Glutamatergic neuron (in vitro differentiated cells): Measurements from ENCODE around the gene KIAA1614. TPM values are rescaled to one million over a fixed set of nuclear protein-coding genes. Genes with fewer than 3 reads are reported as not detected.

Experiments
- DNase-seq: peaks from one replicate; pipeline ENCODE4 v3.0.0; 2022
- H3K27ac Mint-ChIP-seq: one replicate; pipeline ENCODE4 v1.8.0; 2020; ENCODE audit warnings: mild to moderate bottlenecking, mixed read lengths, inconsistent platforms; ENCODE audit not compliant: unreplicated experiment
- H3K27me3 Mint-ChIP-seq: one replicate; pipeline ENCODE4 v1.8.0; 2020; ENCODE audit warnings: mild to moderate bottlenecking, moderate library complexity, mixed read lengths, inconsistent platforms; ENCODE audit not compliant: unreplicated experiment
- H3K36me3 Mint-ChIP-seq: one replicate; pipeline ENCODE4 v1.8.0; 2020; ENCODE audit warnings: mild to moderate bottlenecking, mixed read lengths, inconsistent platforms; ENCODE audit not compliant: unreplicated experiment
- H3K4me1 Mint-ChIP-seq: one replicate; pipeline ENCODE4 v1.8.0; 2020; ENCODE audit warnings: mild to moderate bottlenecking, low read depth, mixed read lengths, inconsistent platforms; ENCODE audit not compliant: unreplicated experiment
- H3K4me3 Mint-ChIP-seq: one replicate; pipeline ENCODE4 v1.8.0; 2020; ENCODE audit warnings: mild to moderate bottlenecking, mixed read lengths, inconsistent platforms; ENCODE audit not compliant: unreplicated experiment
- H3K9me3 Mint-ChIP-seq: one replicate; pipeline ENCODE4 v1.8.0; 2020; ENCODE audit warnings: mild to moderate bottlenecking, moderate library complexity, mixed read lengths, inconsistent platforms; ENCODE audit not compliant: unreplicated experiment
- total RNA-seq: library from RNA; stranded (reverse); fragmentation: NEBNext Ultra II Directional; extraction: Animal tissue kit (Norgen Biotek cat#: 25700); gene quantifications from one replicate; pipeline ENCODE4 v1.2.1, GENCODE V29; 2021; ENCODE audit not compliant: unreplicated experiment
- TF ChIP-seq, protein P1 (sequence below): fragments of 200-600 bp; sonication (generic); IDR thresholded peaks from one replicate; pipeline ENCODE4 v1.5.0; 2021; ENCODE audit not compliant: partially characterized antibody, unreplicated experiment

Gene KIAA1614
- total RNA-seq, 1 donor from 2014 or later: 4.1 TPM

DNA sequence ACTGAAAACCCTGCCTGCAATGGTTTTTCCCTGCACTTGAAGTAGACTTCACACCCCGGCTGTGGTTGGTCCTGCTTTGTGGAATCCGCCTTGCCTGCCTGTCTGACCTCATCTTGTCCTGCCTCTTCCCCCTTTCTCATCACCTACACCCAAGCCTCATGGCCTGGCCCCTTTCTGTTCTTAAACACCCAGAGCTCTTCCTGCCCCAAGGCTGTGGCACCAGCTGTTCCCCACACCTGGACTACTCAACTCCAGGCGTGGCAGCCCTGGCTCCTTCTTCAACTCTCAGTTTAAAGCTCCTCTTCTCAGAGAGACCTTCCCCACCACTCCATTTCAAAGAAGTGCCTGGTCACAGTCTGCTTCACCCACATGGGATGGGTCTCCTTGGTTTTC, 27.0 kb downstream of the KIAA1614 start:
- Mint-ChIP-seq H3K4me1 (peaks cover 11% of the 10 kb centered on the region), H3K9me3 (peaks cover 6% of the 10 kb centered on the region), H3K36me3 (no peaks in the 10 kb centered on the region), H3K27me3 (peaks cover 9% of the 10 kb centered on the region), H3K4me3 (no peak overlapping the region), H3K27ac (no peak overlapping the region)
- TF ChIP-seq, protein P1, sequence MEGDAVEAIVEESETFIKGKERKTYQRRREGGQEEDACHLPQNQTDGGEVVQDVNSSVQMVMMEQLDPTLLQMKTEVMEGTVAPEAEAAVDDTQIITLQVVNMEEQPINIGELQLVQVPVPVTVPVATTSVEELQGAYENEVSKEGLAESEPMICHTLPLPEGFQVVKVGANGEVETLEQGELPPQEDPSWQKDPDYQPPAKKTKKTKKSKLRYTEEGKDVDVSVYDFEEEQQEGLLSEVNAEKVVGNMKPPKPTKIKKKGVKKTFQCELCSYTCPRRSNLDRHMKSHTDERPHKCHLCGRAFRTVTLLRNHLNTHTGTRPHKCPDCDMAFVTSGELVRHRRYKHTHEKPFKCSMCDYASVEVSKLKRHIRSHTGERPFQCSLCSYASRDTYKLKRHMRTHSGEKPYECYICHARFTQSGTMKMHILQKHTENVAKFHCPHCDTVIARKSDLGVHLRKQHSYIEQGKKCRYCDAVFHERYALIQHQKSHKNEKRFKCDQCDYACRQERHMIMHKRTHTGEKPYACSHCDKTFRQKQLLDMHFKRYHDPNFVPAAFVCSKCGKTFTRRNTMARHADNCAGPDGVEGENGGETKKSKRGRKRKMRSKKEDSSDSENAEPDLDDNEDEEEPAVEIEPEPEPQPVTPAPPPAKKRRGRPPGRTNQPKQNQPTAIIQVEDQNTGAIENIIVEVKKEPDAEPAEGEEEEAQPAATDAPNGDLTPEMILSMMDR: no peak
- DNase-seq: no peak

DNA sequence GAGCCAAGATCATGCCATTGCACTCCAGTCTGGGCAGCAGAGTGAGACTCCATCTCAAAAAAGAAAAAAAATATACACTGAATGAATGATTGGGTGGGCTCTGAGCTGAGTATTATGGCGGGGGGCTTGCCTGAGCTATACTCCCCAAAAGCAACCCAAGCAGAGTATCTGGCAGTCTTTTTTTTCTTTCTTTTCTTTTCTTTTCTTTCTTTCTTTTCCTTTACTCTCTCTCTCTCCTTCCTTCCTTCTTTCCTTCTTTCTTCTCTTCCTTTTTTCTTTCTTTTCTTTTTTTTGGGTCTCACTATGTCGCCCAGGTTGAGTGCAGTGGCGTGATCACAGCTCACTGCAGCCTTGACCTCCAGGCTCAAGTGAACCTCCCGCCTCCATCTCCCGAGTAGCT, 27.7 kb downstream of the KIAA1614 start:
- Mint-ChIP-seq H3K27me3 (peaks cover 9% of the 10 kb centered on the region), H3K9me3 (peaks cover 6% of the 10 kb centered on the region)
- TF ChIP-seq, protein P1: no peak

DNA sequence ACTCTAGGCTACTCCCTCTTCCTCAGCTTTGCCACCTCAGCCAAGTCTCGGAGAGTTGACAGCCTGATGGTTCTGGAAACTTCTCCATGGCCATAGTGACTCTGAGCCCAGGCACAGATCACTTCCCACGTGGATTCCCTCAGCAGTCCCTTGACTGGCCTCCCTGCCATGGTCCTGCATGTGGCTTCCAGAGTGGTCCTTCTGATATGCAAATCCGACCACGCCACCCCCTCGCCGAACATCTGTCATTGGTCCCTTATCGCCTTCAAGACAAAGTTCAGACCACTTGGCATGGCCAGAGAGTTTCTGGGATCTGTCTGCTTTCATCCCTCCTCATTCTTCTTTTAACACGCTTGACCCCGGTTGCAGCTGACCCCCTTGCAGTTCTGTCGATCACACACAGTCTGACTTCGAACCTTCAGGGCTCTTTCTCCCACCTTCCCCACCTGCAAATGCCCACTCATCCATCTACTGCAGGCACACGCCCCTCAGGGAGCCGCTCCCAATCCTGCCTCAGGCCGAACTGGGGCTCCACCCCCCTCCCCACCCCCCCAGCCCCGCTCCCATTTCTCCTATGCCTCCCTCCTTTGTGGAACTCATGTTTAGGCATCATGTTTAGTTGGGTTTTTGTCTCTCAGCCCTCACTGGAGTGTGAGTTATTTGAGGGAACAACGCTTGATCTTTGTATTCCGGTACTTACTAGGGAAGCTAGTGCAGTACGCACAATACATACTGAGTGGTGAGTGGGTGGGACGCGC, 29.0 kb downstream of the KIAA1614 start:
- H3K36me3 Mint-ChIP-seq: peaks cover 7% of the 10 kb centered on the region
- TF ChIP-seq, protein P1: no peak
- DNase-seq: no peak
- peaks cover 10% of the 10 kb centered on the region for H3K9me3 Mint-ChIP-seq
- peaks cover 9% of the 10 kb centered on the region for H3K27me3 Mint-ChIP-seq
- peaks cover 13% of the 10 kb centered on the region for H3K4me1 Mint-ChIP-seq
- H3K27ac Mint-ChIP-seq: no peak overlapping the region
- no peak overlapping the region for H3K4me3 Mint-ChIP-seq

More for the DNA sequence above, 27.7 kb downstream of the KIAA1614 start:
- H3K27ac Mint-ChIP-seq: no peak overlapping the region
- H3K36me3 Mint-ChIP-seq: no peaks in the 10 kb centered on the region
- DNase-seq: no peak
- no peak overlapping the region for H3K4me3 Mint-ChIP-seq
- peaks cover 11% of the 10 kb centered on the region for H3K4me1 Mint-ChIP-seq

DNA sequence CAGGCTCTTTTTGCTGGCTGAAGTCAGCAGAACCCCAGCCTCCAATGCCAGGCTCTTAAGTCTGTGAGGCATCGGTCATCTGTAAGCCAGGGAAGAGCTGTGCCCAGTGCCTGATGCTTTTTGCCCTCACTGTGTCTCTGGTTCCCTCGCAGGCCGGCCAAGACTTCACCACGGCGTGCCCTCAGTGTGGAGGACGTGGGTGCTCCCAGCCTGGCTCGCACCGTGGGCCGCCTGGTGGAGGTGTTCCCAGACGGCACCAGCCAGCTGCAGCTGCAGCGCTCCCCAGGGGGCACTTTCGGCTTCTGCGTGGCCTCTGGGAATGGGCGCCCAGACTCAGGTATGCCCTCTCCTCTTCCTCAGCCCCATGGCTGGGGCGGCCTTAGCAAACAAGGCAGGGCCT, 32.5 kb downstream of the KIAA1614 start:
- TF ChIP-seq, protein P1: no peak
- Mint-ChIP-seq H3K4me1 (peaks cover 21% of the 10 kb centered on the region), H3K27me3 (peaks cover 7% of the 10 kb centered on the region), H3K4me3 (no peak overlapping the region), H3K27ac (no peak overlapping the region), H3K36me3 (peaks cover 10% of the 10 kb centered on the region), H3K9me3 (peaks cover 20% of the 10 kb centered on the region)
- DNase-seq: no peak

DNA sequence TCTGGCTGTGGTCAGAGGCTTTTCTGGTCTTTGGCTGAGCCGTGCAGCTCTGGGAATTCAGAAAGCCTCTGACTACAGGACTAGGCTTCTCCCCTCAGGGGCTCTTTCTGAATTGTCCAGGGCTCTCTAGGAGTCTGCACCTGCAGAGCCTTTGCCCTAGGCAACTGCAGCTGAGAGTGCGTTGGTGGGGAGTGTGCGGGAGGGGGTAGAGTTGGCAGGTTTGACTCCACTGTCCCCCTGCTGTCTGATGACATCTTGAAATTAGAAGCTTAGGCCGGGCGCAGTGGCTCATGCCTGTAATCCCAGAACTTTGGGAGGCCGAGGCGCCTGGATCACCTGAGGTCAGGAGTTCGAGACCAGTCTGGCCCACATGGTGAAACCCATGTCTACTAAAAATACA, 32.9 kb downstream of the KIAA1614 start:
- no peak overlapping the region for H3K27ac Mint-ChIP-seq
- peaks cover 21% of the 10 kb centered on the region for H3K4me1 Mint-ChIP-seq
- TF ChIP-seq, protein P1: no peak
- peaks cover 7% of the 10 kb centered on the region for H3K27me3 Mint-ChIP-seq
- no peak for DNase-seq
- H3K9me3 Mint-ChIP-seq: peaks cover 20% of the 10 kb centered on the region
- H3K4me3 Mint-ChIP-seq: no peak overlapping the region
- peaks cover 10% of the 10 kb centered on the region for H3K36me3 Mint-ChIP-seq
